WTC11 (cell line): ENCODE data around the gene TMEM252.

Experiments used
- ATF6 ChIP-seq: sonication (generic); formaldehyde crosslinking; IDR thresholded peaks from 2 replicates; pipeline ENCODE4 v1.8.1; 2023; ENCODE audit warnings: mild to moderate bottlenecking, missing genetic modification reagents
- FOXP1 ChIP-seq: sonication (generic); formaldehyde crosslinking; IDR thresholded peaks from 2 replicates; pipeline ENCODE4 v1.8.0; 2022; ENCODE audit warnings: missing genetic modification reagents, mild to moderate bottlenecking, moderate library complexity, borderline replicate concordance
- JUN ChIP-seq: sonication (generic); formaldehyde crosslinking; IDR thresholded peaks from 2 replicates; pipeline ENCODE4 v1.8.0; 2023; ENCODE audit warnings: mild to moderate bottlenecking, missing genetic modification reagents
- NR1H2 ChIP-seq: sonication (generic); formaldehyde crosslinking; IDR thresholded peaks from 2 replicates; pipeline ENCODE4 v1.9.0; 2021; ENCODE audit warnings: mild to moderate bottlenecking, moderate library complexity, missing genetic modification reagents
- PREB ChIP-seq: sonication (generic); formaldehyde crosslinking; IDR thresholded peaks from 2 replicates; pipeline ENCODE4 v1.8.1; 2022; ENCODE audit warnings: mild to moderate bottlenecking, missing genetic modification reagents, moderate library complexity, borderline replicate concordance
- PRRX2 ChIP-seq: fragments of 250-450 bp; sonication (Bioruptor Pico); IDR thresholded peaks from 2 replicates; pipeline ENCODE4 v1.8.0; 2021; ENCODE audit warnings: mild to moderate bottlenecking
- TCF7 ChIP-seq: sonication (generic); formaldehyde crosslinking; IDR thresholded peaks from 2 replicates; pipeline ENCODE4 v1.8.0; 2022; ENCODE audit warnings: mild to moderate bottlenecking, low read depth, missing genetic modification reagents, moderate library complexity
- TF ChIP-seq, protein P1 (sequence below): fragments of 250-450 bp; sonication (Bioruptor Pico); IDR thresholded peaks from 2 replicates; pipeline ENCODE4 v1.9.0; 2021; ENCODE audit warnings: mild to moderate bottlenecking
- TF ChIP-seq, protein P2 (sequence below): fragments of 200-600 bp; IDR thresholded peaks from 2 replicates; pipeline ENCODE4 v1.8.0; 2022; ENCODE audit warnings: antibody characterized with exemption
- TF ChIP-seq, protein P3 (sequence below): sonication (generic); formaldehyde crosslinking; IDR thresholded peaks from 2 replicates; pipeline ENCODE4 v1.8.1; 2023; ENCODE audit warnings: mild to moderate bottlenecking, moderate library complexity, missing genetic modification reagents
- TF ChIP-seq, protein P4 (sequence below): sonication (generic); formaldehyde crosslinking; conservative IDR thresholded peaks from 2 replicates; pipeline ENCODE4 v1.8.1; 2022; ENCODE audit warnings: mild to moderate bottlenecking, missing genetic modification reagents
- TF ChIP-seq, protein P5 (sequence below): sonication (generic); formaldehyde crosslinking; IDR thresholded peaks from 2 replicates; pipeline ENCODE4 v1.8.0; 2022; ENCODE audit warnings: mild to moderate bottlenecking, missing genetic modification reagents
- TF ChIP-seq, protein P6 (sequence below): sonication (generic); formaldehyde crosslinking; IDR thresholded peaks from 2 replicates; pipeline ENCODE4 v1.8.1; 2023; ENCODE audit warnings: mild to moderate bottlenecking, missing genetic modification reagents, moderate library complexity
- TF ChIP-seq, protein P7 (sequence below): sonication (generic); formaldehyde crosslinking; IDR thresholded peaks from 2 replicates; pipeline ENCODE4 v1.8.0; 2022; ENCODE audit warnings: mild to moderate bottlenecking, missing genetic modification reagents

- TF ChIP-seq, protein P1, sequence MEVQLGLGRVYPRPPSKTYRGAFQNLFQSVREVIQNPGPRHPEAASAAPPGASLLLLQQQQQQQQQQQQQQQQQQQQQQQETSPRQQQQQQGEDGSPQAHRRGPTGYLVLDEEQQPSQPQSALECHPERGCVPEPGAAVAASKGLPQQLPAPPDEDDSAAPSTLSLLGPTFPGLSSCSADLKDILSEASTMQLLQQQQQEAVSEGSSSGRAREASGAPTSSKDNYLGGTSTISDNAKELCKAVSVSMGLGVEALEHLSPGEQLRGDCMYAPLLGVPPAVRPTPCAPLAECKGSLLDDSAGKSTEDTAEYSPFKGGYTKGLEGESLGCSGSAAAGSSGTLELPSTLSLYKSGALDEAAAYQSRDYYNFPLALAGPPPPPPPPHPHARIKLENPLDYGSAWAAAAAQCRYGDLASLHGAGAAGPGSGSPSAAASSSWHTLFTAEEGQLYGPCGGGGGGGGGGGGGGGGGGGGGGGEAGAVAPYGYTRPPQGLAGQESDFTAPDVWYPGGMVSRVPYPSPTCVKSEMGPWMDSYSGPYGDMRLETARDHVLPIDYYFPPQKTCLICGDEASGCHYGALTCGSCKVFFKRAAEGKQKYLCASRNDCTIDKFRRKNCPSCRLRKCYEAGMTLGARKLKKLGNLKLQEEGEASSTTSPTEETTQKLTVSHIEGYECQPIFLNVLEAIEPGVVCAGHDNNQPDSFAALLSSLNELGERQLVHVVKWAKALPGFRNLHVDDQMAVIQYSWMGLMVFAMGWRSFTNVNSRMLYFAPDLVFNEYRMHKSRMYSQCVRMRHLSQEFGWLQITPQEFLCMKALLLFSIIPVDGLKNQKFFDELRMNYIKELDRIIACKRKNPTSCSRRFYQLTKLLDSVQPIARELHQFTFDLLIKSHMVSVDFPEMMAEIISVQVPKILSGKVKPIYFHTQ (CRISPR knock-in tag), result no peak
- TF ChIP-seq TCF7 (CRISPR knock-in tag), result no peak
- TF ChIP-seq, protein P2, sequence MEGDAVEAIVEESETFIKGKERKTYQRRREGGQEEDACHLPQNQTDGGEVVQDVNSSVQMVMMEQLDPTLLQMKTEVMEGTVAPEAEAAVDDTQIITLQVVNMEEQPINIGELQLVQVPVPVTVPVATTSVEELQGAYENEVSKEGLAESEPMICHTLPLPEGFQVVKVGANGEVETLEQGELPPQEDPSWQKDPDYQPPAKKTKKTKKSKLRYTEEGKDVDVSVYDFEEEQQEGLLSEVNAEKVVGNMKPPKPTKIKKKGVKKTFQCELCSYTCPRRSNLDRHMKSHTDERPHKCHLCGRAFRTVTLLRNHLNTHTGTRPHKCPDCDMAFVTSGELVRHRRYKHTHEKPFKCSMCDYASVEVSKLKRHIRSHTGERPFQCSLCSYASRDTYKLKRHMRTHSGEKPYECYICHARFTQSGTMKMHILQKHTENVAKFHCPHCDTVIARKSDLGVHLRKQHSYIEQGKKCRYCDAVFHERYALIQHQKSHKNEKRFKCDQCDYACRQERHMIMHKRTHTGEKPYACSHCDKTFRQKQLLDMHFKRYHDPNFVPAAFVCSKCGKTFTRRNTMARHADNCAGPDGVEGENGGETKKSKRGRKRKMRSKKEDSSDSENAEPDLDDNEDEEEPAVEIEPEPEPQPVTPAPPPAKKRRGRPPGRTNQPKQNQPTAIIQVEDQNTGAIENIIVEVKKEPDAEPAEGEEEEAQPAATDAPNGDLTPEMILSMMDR, result no peak
- TF ChIP-seq PRRX2 (CRISPR knock-in tag), result no peak
- TF ChIP-seq, protein P3, sequence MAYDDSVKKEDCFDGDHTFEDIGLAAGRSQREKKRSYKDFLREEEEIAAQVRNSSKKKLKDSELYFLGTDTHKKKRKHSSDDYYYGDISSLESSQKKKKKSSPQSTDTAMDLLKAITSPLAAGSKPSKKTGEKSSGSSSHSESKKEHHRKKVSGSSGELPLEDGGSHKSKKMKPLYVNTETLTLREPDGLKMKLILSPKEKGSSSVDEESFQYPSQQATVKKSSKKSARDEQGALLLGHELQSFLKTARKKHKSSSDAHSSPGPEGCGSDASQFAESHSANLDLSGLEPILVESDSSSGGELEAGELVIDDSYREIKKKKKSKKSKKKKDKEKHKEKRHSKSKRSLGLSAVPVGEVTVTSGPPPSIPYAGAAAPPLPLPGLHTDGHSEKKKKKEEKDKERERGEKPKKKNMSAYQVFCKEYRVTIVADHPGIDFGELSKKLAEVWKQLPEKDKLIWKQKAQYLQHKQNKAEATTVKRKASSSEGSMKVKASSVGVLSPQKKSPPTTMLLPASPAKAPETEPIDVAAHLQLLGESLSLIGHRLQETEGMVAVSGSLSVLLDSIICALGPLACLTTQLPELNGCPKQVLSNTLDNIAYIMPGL (CRISPR knock-in tag), result no peak
- TF ChIP-seq, protein P4, sequence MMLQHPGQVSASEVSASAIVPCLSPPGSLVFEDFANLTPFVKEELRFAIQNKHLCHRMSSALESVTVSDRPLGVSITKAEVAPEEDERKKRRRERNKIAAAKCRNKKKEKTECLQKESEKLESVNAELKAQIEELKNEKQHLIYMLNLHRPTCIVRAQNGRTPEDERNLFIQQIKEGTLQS, result no peak
- no peak for TF ChIP-seq PREB
- TF ChIP-seq, protein P5, sequence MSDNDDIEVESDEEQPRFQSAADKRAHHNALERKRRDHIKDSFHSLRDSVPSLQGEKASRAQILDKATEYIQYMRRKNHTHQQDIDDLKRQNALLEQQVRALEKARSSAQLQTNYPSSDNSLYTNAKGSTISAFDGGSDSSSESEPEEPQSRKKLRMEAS (CRISPR knock-in tag), result no peak
- no peak for TF ChIP-seq JUN (CRISPR knock-in tag)
- no peak for TF ChIP-seq FOXP1 (CRISPR knock-in tag)
- TF ChIP-seq, protein P6, sequence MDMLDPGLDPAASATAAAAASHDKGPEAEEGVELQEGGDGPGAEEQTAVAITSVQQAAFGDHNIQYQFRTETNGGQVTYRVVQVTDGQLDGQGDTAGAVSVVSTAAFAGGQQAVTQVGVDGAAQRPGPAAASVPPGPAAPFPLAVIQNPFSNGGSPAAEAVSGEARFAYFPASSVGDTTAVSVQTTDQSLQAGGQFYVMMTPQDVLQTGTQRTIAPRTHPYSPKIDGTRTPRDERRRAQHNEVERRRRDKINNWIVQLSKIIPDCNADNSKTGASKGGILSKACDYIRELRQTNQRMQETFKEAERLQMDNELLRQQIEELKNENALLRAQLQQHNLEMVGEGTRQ (CRISPR knock-in tag), result no peak
- TF ChIP-seq NR1H2 (CRISPR knock-in tag), result no peak
- TF ChIP-seq, protein P7, sequence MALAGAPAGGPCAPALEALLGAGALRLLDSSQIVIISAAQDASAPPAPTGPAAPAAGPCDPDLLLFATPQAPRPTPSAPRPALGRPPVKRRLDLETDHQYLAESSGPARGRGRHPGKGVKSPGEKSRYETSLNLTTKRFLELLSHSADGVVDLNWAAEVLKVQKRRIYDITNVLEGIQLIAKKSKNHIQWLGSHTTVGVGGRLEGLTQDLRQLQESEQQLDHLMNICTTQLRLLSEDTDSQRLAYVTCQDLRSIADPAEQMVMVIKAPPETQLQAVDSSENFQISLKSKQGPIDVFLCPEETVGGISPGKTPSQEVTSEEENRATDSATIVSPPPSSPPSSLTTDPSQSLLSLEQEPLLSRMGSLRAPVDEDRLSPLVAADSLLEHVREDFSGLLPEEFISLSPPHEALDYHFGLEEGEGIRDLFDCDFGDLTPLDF, result no peak
- no peak for TF ChIP-seq ATF6
Measured at GRCh38 chr9:68495247-68495646, 45.4 kb downstream of the TMEM252 start.
